GM12891 (cell line): ENCODE measurements around the gene GRB14.

Experiments used
- PAX5 ChIP-seq: IDR thresholded peaks from 2 replicates; pipeline ENCODE4 v1.6.1; 2011; ENCODE audit warnings: low read length, moderate library complexity, mild to moderate bottlenecking; ENCODE audit not compliant: insufficient read depth, severe bottlenecking
- POLR2A ChIP-seq: IDR thresholded peaks from 2 replicates; pipeline ENCODE4 v1.6.1; 2011; ENCODE audit warnings: low read depth, low read length, control low read depth
- POLR2AphosphoS5 ChIP-seq: IDR thresholded peaks from 2 replicates; pipeline ENCODE4 v1.6.1; 2011; ENCODE audit warnings: low read depth, low read length, control low read depth
- TAF1 ChIP-seq: IDR thresholded peaks from 2 replicates; pipeline ENCODE4 v1.6.1; 2011; ENCODE audit warnings: low read depth, low read length, control low read depth

DNA sequence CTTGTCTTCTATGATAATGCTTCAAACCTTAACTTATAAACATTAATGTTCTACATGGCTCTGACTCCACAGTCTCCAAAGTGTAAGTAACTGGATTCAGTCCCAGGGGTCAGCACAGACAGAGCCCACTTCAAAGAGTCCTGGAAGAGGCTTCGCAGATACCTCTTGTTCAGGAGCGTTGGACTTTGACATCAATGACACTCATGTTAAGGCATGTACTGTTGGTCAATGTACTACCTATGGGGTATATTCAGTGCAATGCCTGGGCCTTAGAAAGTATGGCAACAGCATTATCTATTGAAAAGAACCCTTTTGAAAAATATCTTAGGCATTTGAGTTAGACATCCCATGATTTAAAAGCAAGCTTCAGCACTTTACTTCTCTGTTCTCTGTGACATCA lies 143.1 kb downstream of the GRB14 start:
- TF ChIP-seq POLR2AphosphoS5 (no peak), TAF1 (no peak), POLR2A (no peak), PAX5 (no peak)
